Stimulated activated CD4-positive, alpha-beta T cell treated with anti-CD3 and anti-CD28 coated beads, Interleukin-1b, Interleukin-23, amount 100 ng/mL, for 48 hours (primary cell): ENCODE measurements around the gene LTA.

ENCODE experiments used
- DNase-seq: peaks from one replicate; pipeline ENCODE4 v3.0.0-alpha.2; 2020

Gene LTA

DNA sequence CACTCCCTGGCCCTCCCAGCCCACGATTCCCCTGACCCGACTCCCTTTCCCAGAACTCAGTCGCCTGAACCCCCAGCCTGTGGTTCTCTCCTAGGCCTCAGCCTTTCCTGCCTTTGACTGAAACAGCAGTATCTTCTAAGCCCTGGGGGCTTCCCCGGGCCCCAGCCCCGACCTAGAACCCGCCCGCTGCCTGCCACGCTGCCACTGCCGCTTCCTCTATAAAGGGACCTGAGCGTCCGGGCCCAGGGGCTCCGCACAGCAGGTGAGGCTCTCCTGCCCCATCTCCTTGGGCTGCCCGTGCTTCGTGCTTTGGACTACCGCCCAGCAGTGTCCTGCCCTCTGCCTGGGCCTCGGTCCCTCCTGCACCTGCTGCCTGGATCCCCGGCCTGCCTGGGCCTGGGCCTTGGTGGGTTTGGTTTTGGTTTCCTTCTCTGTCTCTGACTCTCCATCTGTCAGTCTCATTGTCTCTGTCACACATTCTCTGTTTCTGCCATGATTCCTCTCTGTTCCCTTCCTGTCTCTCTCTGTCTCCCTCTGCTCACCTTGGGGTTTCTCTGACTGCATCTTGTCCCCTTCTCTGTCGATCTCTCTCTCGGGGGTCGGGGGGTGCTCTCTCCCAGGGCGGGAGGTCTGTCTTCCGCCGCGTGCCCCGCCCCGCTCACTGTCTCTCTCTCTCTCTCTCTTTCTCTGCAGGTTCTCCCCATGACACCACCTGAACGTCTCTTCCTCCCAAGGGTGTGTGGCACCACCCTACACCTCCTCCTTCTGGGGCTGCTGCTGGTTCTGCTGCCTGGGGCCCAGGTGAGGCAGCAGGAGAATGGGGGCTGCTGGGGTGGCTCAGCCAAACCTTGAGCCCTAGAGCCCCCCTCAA lies at the start of gene LTA:
LTA (plus strand) TSS at position 249 of the 871 bp plus-strand sequence; CDS start at position 703, 454 bp downstream.
- DNase-seq, result peak; percentile 89

DNA sequence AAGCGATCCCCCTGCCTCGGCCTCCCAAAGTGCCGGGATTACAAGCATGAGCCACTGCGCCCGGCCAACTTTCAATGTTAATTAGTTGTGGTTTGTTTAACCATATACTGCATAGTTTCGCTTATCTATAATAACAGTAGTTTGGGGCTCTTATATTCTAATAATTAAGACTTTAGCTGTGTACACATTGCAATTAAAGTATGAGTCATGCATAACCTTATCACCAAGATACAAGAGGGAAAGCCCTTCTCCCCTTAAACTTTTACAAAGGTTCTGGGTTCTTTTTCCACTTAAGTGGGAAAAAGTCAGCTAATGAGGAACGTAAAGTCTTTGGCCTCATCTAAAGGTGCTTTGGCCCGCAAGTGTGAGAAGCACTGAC lies 46.5 kb upstream of the LTA start:
- DNase-seq, result no peak

DNA sequence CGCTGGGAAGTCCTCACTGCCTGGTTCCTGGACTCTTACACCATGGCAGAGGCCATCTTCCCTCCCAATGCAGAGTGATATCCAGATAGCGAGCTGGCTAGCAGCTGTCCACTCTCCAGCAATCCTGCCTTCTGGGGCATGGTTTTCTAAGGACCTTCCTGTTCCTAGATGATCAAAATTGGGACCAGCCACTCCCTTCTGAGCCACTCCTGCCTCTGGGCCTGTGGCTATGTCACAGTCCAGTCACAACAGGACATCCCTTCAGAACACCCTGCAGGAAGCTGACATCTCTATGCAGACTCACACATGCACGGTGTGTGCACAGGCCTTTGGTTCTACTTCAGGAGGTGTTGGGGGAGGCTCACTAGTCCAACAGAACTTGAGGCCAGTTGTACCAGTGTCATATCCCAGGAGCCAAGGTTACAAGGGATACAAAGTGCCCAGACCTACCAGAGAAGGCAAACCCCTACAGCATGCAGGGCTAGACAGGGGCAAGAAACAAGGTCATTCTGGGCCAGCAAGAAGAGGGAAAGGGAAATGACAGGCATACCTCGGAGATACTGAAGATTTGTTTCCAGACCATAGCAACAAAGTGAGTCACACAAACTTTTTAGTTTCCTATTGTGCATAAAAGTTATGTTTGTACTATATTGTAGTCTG lies 46.0 kb upstream of the LTA start:
- DNase-seq, result no peak

DNA sequence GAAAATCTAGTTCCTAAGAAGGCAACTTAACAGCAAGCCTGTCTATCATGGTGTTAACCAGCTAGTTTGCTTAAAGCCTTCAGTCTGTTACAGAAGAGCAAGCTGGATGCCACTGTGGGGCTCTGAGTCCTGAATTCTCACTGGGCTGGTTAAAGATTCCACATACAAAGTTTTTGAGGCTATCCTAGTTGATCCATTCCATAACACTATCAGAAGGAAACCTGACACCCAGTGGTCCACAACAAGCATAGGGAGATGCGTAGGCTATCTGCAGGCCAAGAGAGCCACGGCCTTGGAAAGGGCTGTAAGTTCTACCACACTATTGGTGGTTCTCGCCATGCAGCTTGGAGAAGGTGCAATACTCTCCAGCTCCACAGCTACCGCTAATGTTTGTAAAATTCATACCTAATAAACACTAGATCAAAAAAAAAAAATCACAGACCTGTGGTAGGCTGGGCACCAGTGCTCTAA lies 43.7 kb upstream of the LTA start:
- no peak for DNase-seq

DNA sequence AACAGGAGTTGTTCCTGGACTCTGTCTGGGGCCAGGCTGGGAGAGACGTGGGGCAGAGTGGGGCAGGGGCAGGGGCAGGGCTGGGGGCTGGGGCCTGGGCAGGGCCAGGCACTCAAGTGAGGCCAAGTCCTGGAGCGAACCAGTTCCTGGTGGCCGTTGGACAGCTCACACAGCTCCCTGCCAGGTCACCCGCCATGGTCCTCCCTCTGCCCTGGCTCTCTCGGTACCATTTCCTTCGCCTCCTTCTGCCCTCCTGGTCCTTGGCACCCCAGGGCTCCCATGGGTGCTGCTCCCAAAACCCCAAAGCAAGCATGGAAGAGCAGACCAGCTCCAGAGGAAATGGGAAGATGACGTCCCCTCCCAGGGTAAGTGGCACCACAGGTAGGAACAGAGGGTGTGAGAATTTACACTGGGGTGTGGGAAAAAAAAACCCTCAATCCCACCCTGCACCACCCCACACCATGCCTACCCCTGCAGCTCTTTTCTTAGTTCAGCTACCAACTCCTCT lies 43.2 kb upstream of the LTA start, which contains the start of gene MCCD1:
MCCD1 (plus strand) TSS at position 142 of the 508 bp plus-strand sequence; CDS start at position 195, 53 bp downstream.
- DNase-seq, result no peak

- no peak for DNase-seq
These were observed 42.5 kb upstream of the LTA start for GRCh38 chr6:31529329-31530150.

- no peak for DNase-seq
These were observed 41.4 kb upstream of the LTA start for GRCh38 chr6:31530659-31531058.

DNA sequence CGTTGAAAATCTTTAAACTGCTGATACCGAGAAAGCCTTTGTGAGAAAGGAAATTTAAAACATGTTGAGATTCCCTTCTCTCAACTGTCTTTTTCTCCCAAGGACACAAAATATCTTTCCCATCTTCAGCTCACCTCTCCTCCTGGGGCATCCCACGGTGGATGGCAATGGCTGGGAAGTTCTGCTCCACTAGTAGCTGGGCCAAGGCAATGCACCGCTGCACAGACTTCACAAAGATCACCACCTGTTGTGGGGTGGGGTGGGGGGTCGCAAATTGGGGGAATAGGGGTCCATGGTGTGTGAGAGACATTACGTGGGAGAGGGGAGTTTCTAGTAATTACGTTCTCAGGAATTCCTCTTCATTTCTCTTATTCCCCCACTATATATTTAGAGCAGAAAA lies 40.9 kb upstream of the LTA start:
- DNase-seq, result no peak

GRCh38 chr6:31531771-31532643 lies 40.1 kb upstream of the LTA start:
- no peak for DNase-seq

DNA sequence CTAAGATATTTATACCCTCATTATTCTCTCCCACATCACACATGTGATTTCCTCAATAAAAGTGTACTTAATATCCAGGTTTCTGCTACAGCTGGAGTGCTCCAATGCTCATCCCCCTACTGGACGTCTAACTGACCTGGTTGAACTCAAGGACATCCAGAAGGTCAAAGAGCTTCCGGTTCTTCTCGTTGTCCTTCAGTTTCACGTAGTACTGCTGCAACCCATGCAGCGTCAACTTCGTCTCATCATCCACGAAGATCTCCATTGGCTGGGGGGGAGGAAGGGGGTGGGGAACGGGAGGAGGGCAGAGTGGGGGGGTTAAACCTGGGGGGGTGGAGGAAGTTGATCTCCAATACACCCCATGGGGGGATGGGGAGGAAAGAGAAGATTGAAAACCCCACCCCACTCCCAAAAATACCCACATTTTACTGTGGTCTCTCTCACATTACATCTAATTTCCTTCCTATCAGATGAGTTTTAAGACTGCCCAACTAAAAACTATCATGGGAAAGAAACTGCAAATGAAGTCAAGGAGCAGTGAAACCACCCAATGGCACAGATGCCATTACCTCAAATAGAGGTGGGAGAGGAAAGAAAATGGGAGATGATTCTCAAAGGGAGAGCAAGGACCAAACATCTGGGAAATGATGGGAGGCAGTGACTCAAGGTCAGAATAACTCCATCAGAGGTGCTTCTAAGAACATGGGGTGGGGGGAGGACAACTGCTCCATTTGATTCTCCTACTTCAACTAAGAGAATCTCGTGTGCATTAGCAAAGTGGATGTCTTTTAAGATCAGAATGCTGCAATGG lies 39.2 kb upstream of the LTA start:
- DNase-seq, result no peak

DNA sequence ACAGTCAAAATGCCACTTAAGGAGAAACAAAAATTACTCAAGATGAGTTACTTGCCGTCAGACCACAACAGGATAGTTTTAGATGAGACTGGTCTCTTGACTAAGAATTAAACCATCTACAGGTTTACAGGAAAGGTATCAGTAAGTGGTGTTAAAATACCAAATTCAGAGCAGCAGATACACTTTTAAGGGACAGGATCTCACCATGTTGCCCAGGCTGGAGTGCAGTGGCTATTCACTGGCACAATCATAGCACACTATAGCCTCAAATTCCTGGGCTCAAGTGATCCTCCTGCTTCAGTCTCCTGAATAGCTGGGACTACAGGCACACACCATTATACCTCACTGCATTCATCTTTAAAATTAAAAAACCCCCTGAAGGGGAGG lies 38.6 kb upstream of the LTA start:
- DNase-seq, result no peak

- no peak for DNase-seq
These were observed 38.1 kb upstream of the LTA start for GRCh38 chr6:31534011-31534410.

- DNase-seq, result no peak
These were observed 37.5 kb upstream of the LTA start for GRCh38 chr6:31534521-31535040.

GRCh38 chr6:31535538-31536324 lies 36.4 kb upstream of the LTA start:
- no peak for DNase-seq

GRCh38 chr6:31538805-31539400 lies 33.2 kb upstream of the LTA start:
- no peak for DNase-seq

DNA sequence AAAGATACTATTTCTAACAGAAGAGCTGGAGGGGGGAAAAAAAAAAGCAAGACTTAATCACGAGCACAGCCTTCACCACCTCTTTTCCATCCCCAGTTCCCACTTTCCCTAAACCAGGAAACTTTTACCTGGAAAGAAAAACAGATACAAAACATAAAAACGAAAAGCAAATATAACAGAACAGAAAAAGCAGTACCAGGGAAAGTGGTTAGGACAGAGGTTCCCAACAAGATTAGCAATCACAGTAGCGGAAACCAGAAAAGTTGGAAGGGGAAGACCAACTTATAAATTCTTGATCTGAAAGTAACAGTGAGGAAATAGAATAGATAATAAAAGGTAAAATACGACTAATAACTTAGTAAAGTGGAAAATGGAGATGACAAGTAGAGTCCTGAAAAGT lies 31.4 kb upstream of the LTA start:
- no peak for DNase-seq

DNA sequence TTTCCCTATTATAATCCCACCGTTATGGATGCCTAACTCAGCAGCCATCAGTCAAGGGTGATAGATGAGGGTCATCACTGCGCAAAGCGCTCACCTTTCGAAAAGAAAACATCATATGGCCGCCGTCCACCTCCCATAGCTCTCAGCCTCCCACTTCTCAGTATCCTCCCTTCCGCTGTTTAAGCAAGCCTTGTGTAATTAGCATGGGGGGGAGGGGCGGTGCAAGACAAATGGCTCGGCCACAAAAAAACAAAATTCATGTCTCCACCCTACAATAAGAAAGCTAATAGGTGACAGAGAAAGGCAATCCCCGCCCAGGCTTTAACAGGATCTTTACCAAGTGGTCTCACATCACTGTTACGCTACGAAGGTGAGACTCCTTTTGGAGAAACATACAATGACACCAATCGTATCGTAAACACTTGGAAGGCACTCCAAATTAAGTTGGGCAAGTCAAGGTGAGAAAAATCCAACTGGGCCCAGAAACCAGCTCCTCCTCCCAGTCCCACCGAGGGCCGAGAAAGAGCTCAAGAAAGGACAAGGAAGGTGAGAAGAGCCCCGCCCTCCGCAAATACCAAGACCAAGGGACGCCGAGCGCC lies 30.9 kb upstream of the LTA start:
- peak; percentile 66 for DNase-seq

DNA sequence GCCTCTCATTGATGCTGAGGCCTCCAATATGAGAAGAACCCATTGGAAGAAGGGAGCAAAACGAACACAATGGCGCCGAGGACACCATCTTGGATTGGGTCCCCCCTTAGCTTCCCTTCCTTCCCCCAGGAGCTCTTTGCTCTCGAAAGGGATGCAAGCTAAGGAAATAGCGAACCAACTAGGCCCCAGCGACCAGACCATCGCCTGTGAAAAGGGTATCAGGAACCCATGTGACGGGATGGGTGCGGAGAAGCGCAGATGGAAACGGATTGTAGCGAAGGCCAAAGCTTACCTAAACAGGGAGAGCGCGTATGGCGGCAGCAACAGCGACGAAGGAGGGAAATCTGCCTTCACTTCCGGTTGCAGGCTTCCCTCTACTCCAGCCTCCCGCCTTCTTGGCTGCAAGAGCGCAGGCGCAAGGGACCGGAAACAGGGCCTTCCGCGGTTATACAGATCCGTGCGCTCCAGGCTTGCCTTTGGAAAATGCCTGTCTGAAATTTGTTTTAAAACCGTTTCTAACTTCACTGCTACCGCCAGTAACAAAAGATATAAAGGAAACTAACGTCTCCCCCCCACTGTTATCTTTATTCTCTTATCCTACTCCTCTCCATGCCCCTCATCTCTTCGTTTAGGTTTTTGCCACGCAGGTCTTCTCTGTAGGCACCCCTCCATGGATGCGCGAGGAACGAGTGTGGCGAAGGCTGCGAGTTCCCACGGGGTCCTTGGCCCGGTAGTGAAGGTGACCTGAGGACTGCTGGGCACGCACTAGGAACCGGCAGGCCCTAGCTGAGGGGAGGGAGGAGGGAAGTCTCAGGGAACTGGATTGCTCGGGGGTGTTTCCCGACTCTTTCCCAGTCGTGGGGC lies 30.2 kb upstream of the LTA start, which contains the start of gene DDX39B:
DDX39B (minus strand) TSS at position 346 of the 864 bp plus-strand sequence. CDS start 1,471 bp downstream, outside the sequence.
- DNase-seq, result peak; percentile 95
